ENCODE data around the gene EVA1A.

The EVA1A gene

DNA sequence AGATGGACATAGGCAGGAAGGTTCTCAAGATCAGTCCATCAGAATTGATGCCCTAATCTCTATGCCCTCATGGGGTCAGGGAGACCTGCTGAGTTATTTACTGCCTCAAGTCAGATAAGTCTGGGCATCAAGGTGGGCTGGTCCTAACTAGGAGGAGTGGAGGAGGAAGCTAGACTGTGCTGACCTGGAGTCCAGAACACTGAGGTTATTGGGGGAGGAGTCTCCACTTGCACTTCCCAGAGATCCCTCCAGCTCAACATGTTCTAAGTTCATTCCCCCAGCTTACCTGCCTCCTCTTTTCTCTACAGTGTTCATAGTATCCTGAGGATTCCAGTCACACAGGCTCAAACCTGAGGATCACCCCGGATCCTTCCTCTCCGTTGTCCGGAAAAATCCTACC, 19.3 kb downstream of the EVA1A start:
- H4K8ac ChIP-seq (ENCODE audit: low read depth, low read length): no peak overlapping the region
- H2BK120ac ChIP-seq (ENCODE audit: insufficient read depth, low read length, poor library complexity): no peak overlapping the region
- no CpG with 5 or more reads among the region's 3 CpGs for WGBS (ENCODE audit: extremely low coverage, insufficient coverage, insufficient read length)
- no peak overlapping the region for H3K4me2 ChIP-seq (ENCODE audit: low read length)
- H3K9ac ChIP-seq (ENCODE audit: low read length): no peak overlapping the region
- H3K9me3 ChIP-seq (ENCODE audit: insufficient read depth, low read depth, low read length): no peaks in the 10 kb centered on the region
- H3K27ac ChIP-seq (ENCODE audit: low read depth, low read length): no peak overlapping the region
- no peak overlapping the region for H3K4ac ChIP-seq (ENCODE audit: low read depth, low read length)
- no peak overlapping the region for H3K4me3 ChIP-seq (ENCODE audit: low read depth, low read length)
- no peaks in the 10 kb centered on the region for H3K27me3 ChIP-seq (ENCODE audit: insufficient read depth, low read length)
- H3K4me1 ChIP-seq (ENCODE audit: control insufficient read depth in 1 of 2, insufficient read depth in 2 of 2, low read length in 2 of 2): no peaks in the 10 kb centered on the region
- no peak overlapping the region for H4K91ac ChIP-seq (ENCODE audit: low read depth, low read length)
- H2AFZ ChIP-seq (ENCODE audit: insufficient read depth, low read length, poor library complexity): no peak overlapping the region
- no peak overlapping the region for H2AK5ac ChIP-seq (ENCODE audit: low read length)
- no peak overlapping the region for H3K18ac ChIP-seq (ENCODE audit: low read length)
- DNase-seq: no peak
- H3K14ac ChIP-seq (ENCODE audit: low read length): no peak overlapping the region
- H2BK5ac ChIP-seq (ENCODE audit: low read depth, low read length, poor library complexity): no peak overlapping the region
- peaks cover 0 to 13% of the 10 kb centered on the region in 2 experiments for H3K36me3 ChIP-seq (ENCODE audit: control insufficient read depth in 1 of 2, insufficient read depth in 2 of 2, low read length in 2 of 2)
- no peak overlapping the region for H4K12ac ChIP-seq (ENCODE audit: low read depth, low read length)
- no peak overlapping the region for H3K23ac ChIP-seq (ENCODE audit: low read length)
- no peaks in the 10 kb centered on the region for H3K79me1 ChIP-seq (ENCODE audit: low read length)
- no peak overlapping the region for H2BK12ac ChIP-seq (ENCODE audit: low read length)
- H3K79me2 ChIP-seq (ENCODE audit: control insufficient read depth, insufficient read depth, low read length, poor library complexity): no peaks in the 10 kb centered on the region

DNA sequence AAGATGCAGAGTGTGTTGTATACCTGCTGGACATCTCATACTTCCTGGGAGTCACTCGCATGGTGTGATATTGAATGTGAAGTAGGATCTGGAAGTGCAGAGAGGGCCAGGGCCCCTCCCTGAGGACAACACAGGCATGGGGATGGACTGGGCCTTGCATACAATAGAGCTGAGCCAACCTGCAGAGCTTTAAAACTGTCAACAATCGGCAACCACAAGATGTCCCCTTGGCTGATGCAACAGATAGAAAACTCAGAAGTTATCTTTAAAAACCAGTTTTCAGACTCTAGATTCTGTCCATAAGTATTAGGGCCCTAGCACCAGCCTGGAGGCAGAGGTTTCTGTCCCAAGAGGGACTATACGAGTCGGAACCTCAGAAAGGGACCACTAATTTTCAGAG, 19.7 kb downstream of the EVA1A start:
- Histone ChIP-seq H2AFZ (ENCODE audit: insufficient read depth, low read length, poor library complexity) (no peak overlapping the region), H3K4me1 (ENCODE audit: control insufficient read depth in 1 of 2, insufficient read depth in 2 of 2, low read length in 2 of 2) (no peaks in the 10 kb centered on the region), H3K18ac (ENCODE audit: low read length) (no peak overlapping the region), H3K4me3 (ENCODE audit: low read depth, low read length) (no peak overlapping the region), H3K36me3 (ENCODE audit: control insufficient read depth in 1 of 2, insufficient read depth in 2 of 2, low read length in 2 of 2) (peaks cover 0 to 13% of the 10 kb centered on the region in 2 experiments), H2BK120ac (ENCODE audit: insufficient read depth, low read length, poor library complexity) (no peak overlapping the region), H2BK12ac (ENCODE audit: low read length) (no peak overlapping the region), H3K9ac (ENCODE audit: low read length) (no peak overlapping the region), H3K23ac (ENCODE audit: low read length) (no peak overlapping the region), H3K14ac (ENCODE audit: low read length) (no peak overlapping the region), H4K91ac (ENCODE audit: low read depth, low read length) (no peak overlapping the region), H3K4ac (ENCODE audit: low read depth, low read length) (no peak overlapping the region), H3K27me3 (ENCODE audit: insufficient read depth, low read length) (no peaks in the 10 kb centered on the region), H3K79me1 (ENCODE audit: low read length) (no peaks in the 10 kb centered on the region), H3K4me2 (ENCODE audit: low read length) (no peak overlapping the region), H2AK5ac (ENCODE audit: low read length) (no peak overlapping the region), H4K8ac (ENCODE audit: low read depth, low read length) (no peak overlapping the region), H2BK5ac (ENCODE audit: low read depth, low read length, poor library complexity) (no peak overlapping the region), H3K9me3 (ENCODE audit: insufficient read depth, low read depth, low read length) (no peaks in the 10 kb centered on the region), H3K79me2 (ENCODE audit: control insufficient read depth, insufficient read depth, low read length, poor library complexity) (no peaks in the 10 kb centered on the region), H3K27ac (ENCODE audit: low read depth, low read length) (no peak overlapping the region), H4K12ac (ENCODE audit: low read depth, low read length) (no peak overlapping the region)
- no CpG with 5 or more reads among the region's 4 CpGs for WGBS (ENCODE audit: extremely low coverage, insufficient coverage, insufficient read length)
- no peak for DNase-seq

DNA sequence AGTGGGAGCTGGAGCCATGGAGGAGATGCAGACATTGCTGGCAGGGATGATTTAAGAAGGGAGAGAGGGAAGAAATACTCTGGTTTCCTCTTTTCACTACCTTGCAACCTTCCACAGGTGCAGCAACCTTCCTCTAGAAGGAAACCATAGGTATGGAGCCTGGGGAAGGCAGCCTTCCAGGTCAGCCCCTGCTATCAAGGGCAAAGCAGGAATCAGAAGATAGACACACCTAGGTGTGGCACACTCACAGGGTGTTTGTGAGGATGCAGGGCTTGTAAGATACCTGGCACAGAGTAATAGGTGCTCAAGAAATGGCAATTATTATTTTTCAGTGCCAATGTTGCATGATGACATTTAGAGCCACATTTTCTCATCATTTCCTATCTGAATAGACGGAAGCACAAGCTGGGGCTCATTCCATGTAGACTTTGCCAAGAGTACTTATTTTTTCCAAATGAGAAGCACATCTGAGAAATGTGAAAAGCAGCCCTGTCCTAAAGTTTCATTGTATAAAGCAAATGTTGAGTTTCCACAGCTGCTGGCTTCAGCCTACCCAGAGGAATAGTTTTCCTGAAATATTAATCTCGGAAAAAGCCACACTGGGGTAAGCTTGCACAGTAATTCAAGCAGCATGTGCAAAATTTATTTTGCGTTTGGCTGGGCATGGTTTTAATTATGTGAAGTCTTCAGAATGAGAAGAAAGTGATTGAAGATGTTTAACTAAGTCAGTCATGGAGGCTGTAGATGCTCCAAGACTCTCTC, 20.6 kb downstream of the EVA1A start:
- Histone ChIP-seq H2AFZ (ENCODE audit: insufficient read depth, low read length, poor library complexity) (no peak overlapping the region), H3K79me1 (ENCODE audit: low read length) (no peaks in the 10 kb centered on the region), H3K14ac (ENCODE audit: low read length) (no peak overlapping the region), H3K4ac (ENCODE audit: low read depth, low read length) (no peak overlapping the region), H4K8ac (ENCODE audit: low read depth, low read length) (no peak overlapping the region), H3K23ac (ENCODE audit: low read length) (no peak overlapping the region), H4K91ac (ENCODE audit: low read depth, low read length) (no peak overlapping the region), H2AK5ac (ENCODE audit: low read length) (no peak overlapping the region), H3K4me2 (ENCODE audit: low read length) (no peak overlapping the region), H2BK12ac (ENCODE audit: low read length) (no peak overlapping the region), H3K79me2 (ENCODE audit: control insufficient read depth, insufficient read depth, low read length, poor library complexity) (no peaks in the 10 kb centered on the region), H3K36me3 (ENCODE audit: control insufficient read depth in 1 of 2, insufficient read depth in 2 of 2, low read length in 2 of 2) (peaks cover 0 to 13% of the 10 kb centered on the region in 2 experiments), H3K9me3 (ENCODE audit: insufficient read depth, low read depth, low read length) (no peaks in the 10 kb centered on the region), H3K4me3 (ENCODE audit: low read depth, low read length) (no peak overlapping the region), H4K12ac (ENCODE audit: low read depth, low read length) (no peak overlapping the region), H3K18ac (ENCODE audit: low read length) (no peak overlapping the region), H3K27ac (ENCODE audit: low read depth, low read length) (no peak overlapping the region), H2BK5ac (ENCODE audit: low read depth, low read length, poor library complexity) (no peak overlapping the region), H2BK120ac (ENCODE audit: insufficient read depth, low read length, poor library complexity) (no peak overlapping the region), H3K9ac (ENCODE audit: low read length) (no peak overlapping the region), H3K27me3 (ENCODE audit: insufficient read depth, low read length) (no peaks in the 10 kb centered on the region), H3K4me1 (ENCODE audit: control insufficient read depth in 1 of 2, insufficient read depth in 2 of 2, low read length in 2 of 2) (no peaks in the 10 kb centered on the region)
- no peak for DNase-seq
- no CpG with 5 or more reads among the region's 3 CpGs for WGBS (ENCODE audit: extremely low coverage, insufficient coverage, insufficient read length)

DNA sequence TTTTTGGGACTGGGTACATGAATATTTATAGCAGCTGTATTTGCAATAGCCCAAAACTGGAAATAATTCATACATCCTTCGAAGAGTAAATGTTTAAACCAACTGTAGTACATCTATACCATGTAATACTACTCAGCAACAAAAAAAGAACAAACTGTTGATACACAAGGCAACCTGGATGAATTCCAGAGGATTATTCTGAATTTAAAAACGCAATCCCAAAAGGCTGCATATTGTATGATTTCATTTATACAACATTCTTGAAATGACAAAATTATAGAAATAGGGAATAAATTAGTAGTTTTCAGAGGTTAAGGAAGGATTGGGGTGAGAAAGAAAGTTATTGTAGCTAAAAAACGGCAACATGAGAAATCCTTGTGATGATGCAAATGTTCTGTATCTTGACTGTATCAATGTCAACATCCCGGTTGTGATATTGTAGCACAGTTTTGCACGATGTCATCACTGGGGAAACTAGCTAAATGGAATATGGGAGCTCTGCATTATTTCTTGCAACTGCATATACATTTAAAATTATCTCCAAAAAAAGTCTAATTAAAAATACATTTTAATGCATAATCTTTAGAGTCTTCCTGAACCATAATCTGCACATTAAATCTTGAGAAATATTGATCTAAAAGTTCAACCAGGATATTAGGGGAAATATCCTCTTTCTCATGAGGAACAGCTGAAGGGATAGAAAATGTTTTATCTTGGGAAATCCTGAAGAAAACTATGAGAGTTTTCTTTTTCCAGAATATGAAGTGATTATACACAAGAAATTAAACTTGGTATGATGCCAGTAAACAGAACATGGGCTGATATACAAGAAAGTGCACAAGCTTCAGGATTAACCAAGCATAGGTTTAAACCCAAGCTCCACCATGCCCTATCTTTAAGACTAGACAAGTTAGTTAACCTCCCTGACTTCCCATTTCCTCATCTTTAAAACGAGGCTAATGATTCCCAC, 21.9 kb downstream of the EVA1A start:
- no peak overlapping the region for H3K9ac ChIP-seq (ENCODE audit: low read length)
- H4K91ac ChIP-seq (ENCODE audit: low read depth, low read length): no peak overlapping the region
- H4K12ac ChIP-seq (ENCODE audit: low read depth, low read length): no peak overlapping the region
- H3K36me3 ChIP-seq (ENCODE audit: control insufficient read depth in 1 of 2, insufficient read depth in 2 of 2, low read length in 2 of 2): peaks cover 0 to 13% of the 10 kb centered on the region in 2 experiments
- H3K27me3 ChIP-seq (ENCODE audit: insufficient read depth, low read length): no peaks in the 10 kb centered on the region
- no peaks in the 10 kb centered on the region for H3K79me2 ChIP-seq (ENCODE audit: control insufficient read depth, insufficient read depth, low read length, poor library complexity)
- H3K4me1 ChIP-seq (ENCODE audit: control insufficient read depth in 1 of 2, insufficient read depth in 2 of 2, low read length in 2 of 2): no peaks in the 10 kb centered on the region
- H3K23ac ChIP-seq (ENCODE audit: low read length): no peak overlapping the region
- no peak overlapping the region for H3K4ac ChIP-seq (ENCODE audit: low read depth, low read length)
- no peak overlapping the region for H3K18ac ChIP-seq (ENCODE audit: low read length)
- H3K4me2 ChIP-seq (ENCODE audit: low read length): no peak overlapping the region
- no peak overlapping the region for H4K8ac ChIP-seq (ENCODE audit: low read depth, low read length)
- H2AFZ ChIP-seq (ENCODE audit: insufficient read depth, low read length, poor library complexity): no peak overlapping the region
- no peak overlapping the region for H2BK120ac ChIP-seq (ENCODE audit: insufficient read depth, low read length, poor library complexity)
- no peak overlapping the region for H2BK5ac ChIP-seq (ENCODE audit: low read depth, low read length, poor library complexity)
- no peaks in the 10 kb centered on the region for H3K79me1 ChIP-seq (ENCODE audit: low read length)
- H3K14ac ChIP-seq (ENCODE audit: low read length): no peak overlapping the region
- WGBS (ENCODE audit: extremely low coverage, insufficient coverage, insufficient read length): 100% methylated on average over 1 of the region's 6 CpGs
- H2AK5ac ChIP-seq (ENCODE audit: low read length): no peak overlapping the region
- H2BK12ac ChIP-seq (ENCODE audit: low read length): no peak overlapping the region
- no peak overlapping the region for H3K27ac ChIP-seq (ENCODE audit: low read depth, low read length)
- no peaks in the 10 kb centered on the region for H3K9me3 ChIP-seq (ENCODE audit: insufficient read depth, low read depth, low read length)
- DNase-seq: no peak
- H3K4me3 ChIP-seq (ENCODE audit: low read depth, low read length): no peak overlapping the region
